Endothelial cell of umbilical vein (primary cell): Measurements from ENCODE around the gene GPHA2.

ENCODE experiments used
- EZH2 ChIP-seq: IDR thresholded peaks from 2 replicates; pipeline ENCODE4 v1.6.1; 2012; ENCODE audit warnings: borderline replicate concordance, low read depth, mild to moderate bottlenecking, moderate library complexity, low read length, inconsistent platforms; ENCODE audit not compliant: severe bottlenecking
- FOS ChIP-seq: IDR thresholded peaks from 2 replicates; pipeline ENCODE4 v1.6.1; 2011; ENCODE audit warnings: mild to moderate bottlenecking, low read length, moderate library complexity, borderline replicate concordance; ENCODE audit not compliant: insufficient read depth
- JUN ChIP-seq: IDR thresholded peaks from 2 replicates; pipeline ENCODE4 v1.6.1; 2011; ENCODE audit warnings: borderline replicate concordance, low read depth; ENCODE audit not compliant: insufficient read length, insufficient read depth
- MYC ChIP-seq: IDR thresholded peaks from one replicate; pipeline ENCODE4 v1.6.1; 2011; ENCODE audit warnings: mild to moderate bottlenecking, low read depth, low read length
- POLR2A ChIP-seq: IDR thresholded peaks from 2 replicates; pipeline ENCODE4 v1.6.1; 2012; ENCODE audit warnings: low read depth, mild to moderate bottlenecking, control low read depth, low read length
- POLR2AphosphoS5 ChIP-seq: IDR thresholded peaks from 2 replicates; pipeline ENCODE4 v1.6.1; 2012; ENCODE audit warnings: low read depth, mild to moderate bottlenecking, control low read depth, low read length, moderate library complexity; ENCODE audit not compliant: insufficient read depth
- TF ChIP-seq, protein P1 (sequence below), 2 donors: IDR thresholded peaks; 1 replicate in 1 of 2; 2 replicates in 1 of 2; pipeline ENCODE4 v1.5.1; 2011; ENCODE audit warnings: low read length in 2 of 2, mild to moderate bottlenecking in 2 of 2, moderate library complexity in 2 of 2, control low read depth in 1 of 2, inconsistent platforms in 1 of 2, low read depth in 1 of 2; ENCODE audit not compliant: insufficient read depth in 1 of 2; ENCODE audit errors: extremely low read depth in 1 of 2

DNA sequence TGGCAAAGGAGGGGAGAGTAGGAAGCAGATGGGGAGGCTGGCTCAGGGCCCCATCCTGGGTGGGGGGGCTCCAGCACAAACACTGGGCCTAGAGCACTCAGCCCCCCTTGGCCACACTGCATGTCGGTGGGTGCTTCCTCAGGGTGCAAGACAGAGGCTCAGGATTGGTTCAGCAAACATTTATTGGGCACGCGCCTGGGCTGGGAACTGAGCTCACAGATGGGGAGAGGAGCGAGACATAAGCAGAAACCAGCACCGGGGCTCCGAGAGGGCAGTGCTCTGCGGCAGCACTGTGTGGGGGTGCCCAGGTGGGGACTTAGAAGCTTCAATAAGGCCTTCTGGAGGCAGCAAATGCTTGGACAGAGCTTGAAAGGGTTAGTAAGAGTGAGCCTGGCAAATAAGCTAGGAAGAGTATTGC lies 45.2 kb downstream of the GPHA2 start:
- TF ChIP-seq, protein P1, sequence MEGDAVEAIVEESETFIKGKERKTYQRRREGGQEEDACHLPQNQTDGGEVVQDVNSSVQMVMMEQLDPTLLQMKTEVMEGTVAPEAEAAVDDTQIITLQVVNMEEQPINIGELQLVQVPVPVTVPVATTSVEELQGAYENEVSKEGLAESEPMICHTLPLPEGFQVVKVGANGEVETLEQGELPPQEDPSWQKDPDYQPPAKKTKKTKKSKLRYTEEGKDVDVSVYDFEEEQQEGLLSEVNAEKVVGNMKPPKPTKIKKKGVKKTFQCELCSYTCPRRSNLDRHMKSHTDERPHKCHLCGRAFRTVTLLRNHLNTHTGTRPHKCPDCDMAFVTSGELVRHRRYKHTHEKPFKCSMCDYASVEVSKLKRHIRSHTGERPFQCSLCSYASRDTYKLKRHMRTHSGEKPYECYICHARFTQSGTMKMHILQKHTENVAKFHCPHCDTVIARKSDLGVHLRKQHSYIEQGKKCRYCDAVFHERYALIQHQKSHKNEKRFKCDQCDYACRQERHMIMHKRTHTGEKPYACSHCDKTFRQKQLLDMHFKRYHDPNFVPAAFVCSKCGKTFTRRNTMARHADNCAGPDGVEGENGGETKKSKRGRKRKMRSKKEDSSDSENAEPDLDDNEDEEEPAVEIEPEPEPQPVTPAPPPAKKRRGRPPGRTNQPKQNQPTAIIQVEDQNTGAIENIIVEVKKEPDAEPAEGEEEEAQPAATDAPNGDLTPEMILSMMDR (IDR thresholded peaks at IDR 0.05; ENCODE audit: extremely low read depth in 1 of 2, insufficient read depth in 1 of 2, low read depth in 1 of 2, low read length in 2 of 2) = no peak
- TF ChIP-seq EZH2 = no peak
- no peak for TF ChIP-seq MYC
- TF ChIP-seq POLR2AphosphoS5 = no peak
- no peak for TF ChIP-seq POLR2A
- TF ChIP-seq FOS = no peak
- TF ChIP-seq JUN = no peak
